NOMO-1 (cell line): Measurements from ENCODE around the gene TCHP.
A peak's percentile ranks its signal among the peaks of the same experiment; 100 is the strongest.

Source experiments
- DNase-seq, 2 experiments: peaks; one replicate each; lab custom pipeline; 2025; ENCODE audit not compliant: unreplicated experiment in 2 of 2; lab: John Stamatoyannopoulos, UW

TCHP gene

GRCh38 chr12:109932878-109933503 lies 32.9 kb downstream of the TCHP start:
- DNase-seq = no peak

- no peak for DNase-seq
Observed at GRCh38 chr12:109934026-109934425, 34.0 kb downstream of the TCHP start.

- DNase-seq = no peak
Observed at GRCh38 chr12:109937371-109937770, 37.3 kb downstream of the TCHP start.

GRCh38 chr12:109938947-109939346 lies 38.9 kb downstream of the TCHP start:
- no peak for DNase-seq

GRCh38 chr12:109939504-109939903 lies 39.4 kb downstream of the TCHP start:
- no peak for DNase-seq

- DNase-seq = no peak
Observed at GRCh38 chr12:109940339-109940923, 40.4 kb downstream of the TCHP start.

GRCh38 chr12:109943811-109944210 lies 43.7 kb downstream of the TCHP start:
- no peak for DNase-seq

- DNase-seq = no peak
Observed at GRCh38 chr12:109944561-109945359, 44.7 kb downstream of the TCHP start.

- no peak for DNase-seq
Observed at GRCh38 chr12:109946505-109946904, 46.4 kb downstream of the TCHP start.

GRCh38 chr12:109946913-109947312 lies 46.8 kb downstream of the TCHP start:
- DNase-seq = no peak

GRCh38 chr12:109947521-109947920 lies 47.4 kb downstream of the TCHP start:
- peak; percentile 52 to 78 for DNase-seq

GRCh38 chr12:109948368-109948767 lies 48.3 kb downstream of the TCHP start:
- DNase-seq = no peak

- no peak for DNase-seq
Observed at GRCh38 chr12:109949089-109949488, 49.0 kb downstream of the TCHP start.

GRCh38 chr12:109950625-109951024 lies 50.6 kb downstream of the TCHP start:
- DNase-seq = no peak

- no peak for DNase-seq
Observed at GRCh38 chr12:109951136-109951535, 51.1 kb downstream of the TCHP start.

GRCh38 chr12:109951751-109952150 lies 51.7 kb downstream of the TCHP start:
- DNase-seq = no peak

- DNase-seq = no peak
Observed at GRCh38 chr12:109952160-109952858, 52.2 kb downstream of the TCHP start.

- no peak for DNase-seq
Observed at GRCh38 chr12:109952873-109953272, 52.8 kb downstream of the TCHP start.

- no peak for DNase-seq
Observed at GRCh38 chr12:109953656-109954055, 53.6 kb downstream of the TCHP start.

- DNase-seq = no peak
Observed at GRCh38 chr12:109958374-109958773, 58.3 kb downstream of the TCHP start.

GRCh38 chr12:109959411-109960093 lies 59.5 kb downstream of the TCHP start:
- DNase-seq = no peak
